Measurements from ENCODE around the gene CD2.

DNA sequence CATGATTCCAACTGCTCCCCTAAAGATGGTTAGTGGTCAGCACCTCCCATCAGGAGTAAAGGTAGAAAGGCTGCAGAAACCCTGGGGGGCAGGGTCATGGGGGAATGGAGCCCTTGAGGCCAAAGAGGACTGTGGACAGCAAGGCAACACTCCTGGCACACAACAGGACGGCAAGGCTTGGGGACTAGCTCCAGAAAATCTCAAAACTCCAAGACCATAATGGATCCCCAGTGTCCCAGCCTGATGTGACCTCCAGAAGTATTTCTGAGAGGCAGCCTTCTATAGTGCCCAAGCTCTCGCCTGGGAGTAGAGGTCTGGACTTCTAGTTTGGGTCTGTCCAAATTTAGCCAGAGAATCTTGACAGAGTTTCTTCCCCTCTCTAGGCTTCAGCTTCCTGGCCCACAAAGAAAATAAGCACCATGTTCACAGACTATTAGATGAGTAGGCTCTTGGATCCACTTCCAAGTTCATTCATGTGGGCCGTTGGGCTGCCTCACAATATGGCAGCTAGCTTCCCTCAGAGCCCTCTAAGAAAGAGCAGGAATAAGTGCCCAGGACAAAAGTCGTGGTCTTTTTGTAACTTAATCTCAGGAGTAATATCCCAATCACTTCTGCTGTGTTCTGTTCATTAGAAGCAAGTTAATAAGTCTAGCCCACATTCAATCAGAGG, 6.9 kb downstream of the CD2 start:
- TF ChIP-seq, protein P1, sequence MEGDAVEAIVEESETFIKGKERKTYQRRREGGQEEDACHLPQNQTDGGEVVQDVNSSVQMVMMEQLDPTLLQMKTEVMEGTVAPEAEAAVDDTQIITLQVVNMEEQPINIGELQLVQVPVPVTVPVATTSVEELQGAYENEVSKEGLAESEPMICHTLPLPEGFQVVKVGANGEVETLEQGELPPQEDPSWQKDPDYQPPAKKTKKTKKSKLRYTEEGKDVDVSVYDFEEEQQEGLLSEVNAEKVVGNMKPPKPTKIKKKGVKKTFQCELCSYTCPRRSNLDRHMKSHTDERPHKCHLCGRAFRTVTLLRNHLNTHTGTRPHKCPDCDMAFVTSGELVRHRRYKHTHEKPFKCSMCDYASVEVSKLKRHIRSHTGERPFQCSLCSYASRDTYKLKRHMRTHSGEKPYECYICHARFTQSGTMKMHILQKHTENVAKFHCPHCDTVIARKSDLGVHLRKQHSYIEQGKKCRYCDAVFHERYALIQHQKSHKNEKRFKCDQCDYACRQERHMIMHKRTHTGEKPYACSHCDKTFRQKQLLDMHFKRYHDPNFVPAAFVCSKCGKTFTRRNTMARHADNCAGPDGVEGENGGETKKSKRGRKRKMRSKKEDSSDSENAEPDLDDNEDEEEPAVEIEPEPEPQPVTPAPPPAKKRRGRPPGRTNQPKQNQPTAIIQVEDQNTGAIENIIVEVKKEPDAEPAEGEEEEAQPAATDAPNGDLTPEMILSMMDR (IDR thresholded peaks at IDR 0.05) = no peak
- no peak for TF ChIP-seq POLR2A (IDR thresholded peaks at IDR 0.05)

All from uterus (tissue), 2 donors.